PC-9 (cell line): ENCODE results near the gene GLTP. TPM values are rescaled to one million over a fixed set of nuclear protein-coding genes. Genes with fewer than 3 reads are reported as not detected.
A peak's percentile ranks its signal among the peaks of the same experiment; 100 is the strongest.

Experiments used
- BruUV-seq: library from RNA; stranded (reverse); fragments of 400-500 nt; replicated peaks from 2 replicates; lab custom pipeline; 2021; lab: Mats Ljungman, UMichigan
- CTCF ChIA-PET: fragments of 300-600 bp; sonication (Branson Sonifier 250); formaldehyde crosslinking; loops from one replicate; lab custom pipeline; 2022; ENCODE audit warnings: antibody characterized with exemption; lab: Charles Lee
- POLR2A ChIA-PET: fragments of 300-600 bp; sonication (Branson Sonifier 250); formaldehyde crosslinking; loops from one replicate; lab custom pipeline; 2022; ENCODE audit warnings: antibody characterized with exemption; ENCODE audit not compliant: unreplicated experiment; lab: Charles Lee
- DNase-seq, 2 experiments: peaks; one replicate each; pipeline versions ENCODE4 v3.0.0 to v3.0.0-alpha.2; 2015 to 2022; ENCODE audit warnings: mixed read lengths in 1 of 2
- H2AFZ ChIP-seq: fragments of 200-600 bp; sonication (generic); 2 replicates; pipeline ENCODE4 v1.8.1; 2017; ENCODE audit warnings: antibody characterized with exemption
- H3F3A ChIP-seq: fragments of 200-600 bp; sonication (generic); 2 replicates; pipeline ENCODE4 v1.8.1; 2017; ENCODE audit warnings: antibody characterized with exemption, mild to moderate bottlenecking, low read depth; ENCODE audit not compliant: insufficient read depth
- H3K27ac ChIP-seq: fragments of 200-600 bp; sonication (generic); 2 replicates; pipeline ENCODE4 v1.6.1; 2016; ENCODE audit warnings: mixed run types
- H3K27me3 ChIP-seq: fragments of 200-600 bp; sonication (generic); 2 replicates; pipeline ENCODE4 v1.6.1; 2016; ENCODE audit warnings: low read depth, mixed run types; ENCODE audit not compliant: insufficient read depth
- H3K36me3 ChIP-seq: fragments of 200-600 bp; sonication (generic); 2 replicates; pipeline ENCODE4 v1.6.1; 2016; ENCODE audit warnings: low read depth, mixed run types
- H3K4me1 ChIP-seq: fragments of 200-600 bp; sonication (generic); replicated peaks from 2 replicates; pipeline ENCODE4 v1.6.1; 2016; ENCODE audit warnings: mixed run types; ENCODE audit not compliant: insufficient read depth
- H3K4me2 ChIP-seq: fragments of 200-600 bp; sonication (generic); 2 replicates; pipeline ENCODE4 v1.6.1; 2017; ENCODE audit warnings: mixed run types
- H3K4me3 ChIP-seq: fragments of 200-600 bp; sonication (generic); 2 replicates; pipeline ENCODE4 v1.6.1; 2016; ENCODE audit warnings: mixed run types
- H3K79me2 ChIP-seq: fragments of 200-600 bp; sonication (generic); 2 replicates; pipeline ENCODE4 v1.6.1; 2017; ENCODE audit warnings: low read depth, mixed run types
- H3K9me2 ChIP-seq: fragments of 200-600 bp; sonication (generic); 2 replicates; pipeline ENCODE4 v1.8.1; 2017; ENCODE audit warnings: mild to moderate bottlenecking; ENCODE audit not compliant: insufficient read depth
- H3K9me3 ChIP-seq: fragments of 200-600 bp; sonication (generic); 2 replicates; pipeline ENCODE4 v1.8.1; 2016; ENCODE audit warnings: low read depth; ENCODE audit not compliant: insufficient read depth
- H4K20me1 ChIP-seq: fragments of 200-600 bp; sonication (generic); 2 replicates; pipeline ENCODE4 v1.8.1; 2017; ENCODE audit not compliant: insufficient read depth
- EZH2 ChIP-seq: fragments of 200-600 bp; sonication (generic); IDR thresholded peaks from 2 replicates; pipeline ENCODE4 v1.8.0; 2017; ENCODE audit warnings: antibody characterized with exemption, low read depth
- intact Hi-C: fragments of 100-400 bp; cut with micrococcal nuclease; formaldehyde crosslinking; loops from one replicate; pipeline ENCODE4 v1.10.0; 2022; ENCODE audit not compliant: unreplicated experiment
- total RNA-seq: library from RNA; stranded (reverse); gene quantifications from 2 replicates; pipeline ENCODE4 v1.2.3, GENCODE V29; 2021
- TF ChIP-seq, protein P1 (sequence below): fragments of 200-600 bp; sonication (generic); conservative IDR thresholded peaks from 2 replicates; pipeline ENCODE4 v1.6.1; 2017; ENCODE audit warnings: mixed run types, antibody characterized with exemption, mild to moderate bottlenecking, moderate library complexity

GLTP gene
- total RNA-seq, 1 experiment from 2014 or later: 30.3 TPM

DNA sequence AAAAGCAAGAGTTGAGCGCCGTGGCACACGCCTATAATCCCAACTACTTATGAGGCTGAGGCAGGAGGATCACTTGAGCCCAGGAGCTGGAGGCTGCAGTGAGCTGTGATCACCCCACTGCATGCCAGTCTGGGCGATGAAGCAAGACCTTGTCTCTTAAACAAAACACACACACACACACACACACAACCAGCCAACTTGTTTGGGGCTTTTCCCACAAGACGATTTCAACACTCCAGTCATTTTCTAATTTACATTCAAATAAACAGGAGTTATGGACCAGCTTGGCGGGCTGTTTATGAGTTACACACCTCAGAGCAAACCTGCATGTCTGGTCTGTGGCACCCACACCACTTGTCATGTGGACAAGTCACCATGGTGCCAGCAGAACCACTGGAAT is 6.7 kb downstream of the GLTP start:
- H3K27ac ChIP-seq: no peak overlapping the region
- no peak overlapping the region for H3K4me2 ChIP-seq
- peaks cover 48% of the 10 kb centered on the region for H3K79me2 ChIP-seq
- H4K20me1 ChIP-seq: no peaks in the 10 kb centered on the region
- H3K36me3 ChIP-seq: 0 out of 2 replicates have a peak, but pooled peaks cover 5% of the 10 kb centered on the region
- ChIA-PET POLR2A (no interaction called here), CTCF (no interaction called here)
- no peaks in the 10 kb centered on the region for H3K9me3 ChIP-seq
- intact Hi-C loops: no loop called here
- peak in 1 of 2 experiments; percentile 66 for DNase-seq
- H3K4me3 ChIP-seq: no peak overlapping the region
- H3K4me1 ChIP-seq: peaks cover 50% of the 10 kb centered on the region
- BruUV-seq: no TSS peak
- TF ChIP-seq, protein P1, sequence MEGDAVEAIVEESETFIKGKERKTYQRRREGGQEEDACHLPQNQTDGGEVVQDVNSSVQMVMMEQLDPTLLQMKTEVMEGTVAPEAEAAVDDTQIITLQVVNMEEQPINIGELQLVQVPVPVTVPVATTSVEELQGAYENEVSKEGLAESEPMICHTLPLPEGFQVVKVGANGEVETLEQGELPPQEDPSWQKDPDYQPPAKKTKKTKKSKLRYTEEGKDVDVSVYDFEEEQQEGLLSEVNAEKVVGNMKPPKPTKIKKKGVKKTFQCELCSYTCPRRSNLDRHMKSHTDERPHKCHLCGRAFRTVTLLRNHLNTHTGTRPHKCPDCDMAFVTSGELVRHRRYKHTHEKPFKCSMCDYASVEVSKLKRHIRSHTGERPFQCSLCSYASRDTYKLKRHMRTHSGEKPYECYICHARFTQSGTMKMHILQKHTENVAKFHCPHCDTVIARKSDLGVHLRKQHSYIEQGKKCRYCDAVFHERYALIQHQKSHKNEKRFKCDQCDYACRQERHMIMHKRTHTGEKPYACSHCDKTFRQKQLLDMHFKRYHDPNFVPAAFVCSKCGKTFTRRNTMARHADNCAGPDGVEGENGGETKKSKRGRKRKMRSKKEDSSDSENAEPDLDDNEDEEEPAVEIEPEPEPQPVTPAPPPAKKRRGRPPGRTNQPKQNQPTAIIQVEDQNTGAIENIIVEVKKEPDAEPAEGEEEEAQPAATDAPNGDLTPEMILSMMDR: no peak
- no peak for TF ChIP-seq EZH2
- peaks cover 33% of the 10 kb centered on the region for H3F3A ChIP-seq
- no peaks in the 10 kb centered on the region for H3K9me2 ChIP-seq
- H2AFZ ChIP-seq: no peak overlapping the region
- no peaks in the 10 kb centered on the region for H3K27me3 ChIP-seq

DNA sequence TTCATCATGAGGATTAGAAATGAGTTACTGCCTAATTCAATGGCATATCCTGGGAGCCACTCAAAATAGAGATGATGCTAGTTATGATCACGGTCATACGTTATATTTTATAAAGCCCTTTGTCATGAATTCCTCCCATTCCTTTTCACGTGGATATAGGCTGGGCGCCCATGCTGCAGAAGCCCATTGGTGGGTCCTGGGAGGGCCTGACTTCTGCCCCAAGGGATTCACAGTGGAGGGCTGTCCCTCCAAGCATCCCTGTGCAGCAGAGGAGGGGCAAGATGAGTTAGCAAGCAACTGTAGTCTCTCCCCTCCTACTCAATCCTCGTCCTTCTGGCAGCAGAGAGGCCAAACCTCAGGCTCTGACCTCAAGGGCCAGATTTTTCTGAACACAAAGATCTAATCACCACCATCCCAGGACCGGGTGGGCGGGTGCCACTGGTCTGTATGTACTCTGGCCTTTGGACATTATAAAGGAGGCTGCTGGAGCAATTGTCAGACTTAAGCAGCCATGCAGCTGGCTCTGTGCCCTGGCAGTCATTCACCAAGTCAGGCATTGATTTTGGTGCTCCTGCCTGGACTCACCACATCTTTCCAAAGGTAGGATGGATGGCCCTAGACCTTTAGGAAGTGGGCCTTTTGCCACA is 8.6 kb downstream of the GLTP start:
- ChIA-PET POLR2A (interaction anchor here (0.6 kb wide), 1 partner anchor 19 kb away, joined by 17 read pairs; no protein-coding TSS in a partner anchor), CTCF (no interaction called here)
- no peak overlapping the region for H3K27ac ChIP-seq
- no peaks in the 10 kb centered on the region for H4K20me1 ChIP-seq
- no peaks in the 10 kb centered on the region for H3K9me3 ChIP-seq
- no peak overlapping the region for H2AFZ ChIP-seq
- H3F3A ChIP-seq: peaks cover 27% of the 10 kb centered on the region
- intact Hi-C loops: no loop called here
- H3K36me3 ChIP-seq: 0 out of 2 replicates have a peak, but pooled peaks cover 5% of the 10 kb centered on the region
- no peak for TF ChIP-seq EZH2
- TF ChIP-seq, protein P1: no peak
- H3K4me3 ChIP-seq: no peak overlapping the region
- peaks cover 29% of the 10 kb centered on the region for H3K79me2 ChIP-seq
- no peaks in the 10 kb centered on the region for H3K27me3 ChIP-seq
- no peak overlapping the region for H3K4me2 ChIP-seq
- no peak for DNase-seq
- no TSS peak for BruUV-seq
- H3K9me2 ChIP-seq: no peaks in the 10 kb centered on the region
- peaks cover 32% of the 10 kb centered on the region for H3K4me1 ChIP-seq

DNA sequence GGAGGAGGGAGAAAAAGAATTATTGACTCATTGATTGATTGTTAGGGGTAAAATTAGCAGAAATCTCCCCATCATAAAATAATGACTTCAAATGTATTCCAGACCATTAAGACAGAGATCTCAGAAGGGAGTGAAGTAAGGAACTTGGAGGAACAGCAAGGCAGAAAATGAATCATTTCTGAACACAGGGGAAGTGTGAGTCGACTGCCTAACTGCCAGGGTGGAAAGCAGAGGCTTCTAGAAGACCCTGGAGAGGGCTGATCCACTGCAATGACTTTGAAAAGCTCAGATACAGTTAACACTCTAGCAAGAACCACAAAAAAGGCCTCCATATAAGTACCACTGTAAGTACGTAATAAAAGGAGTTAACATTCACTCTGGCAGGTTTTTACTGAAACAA is 9.7 kb downstream of the GLTP start:
- TF ChIP-seq, protein P1: no peak
- no peak for TF ChIP-seq EZH2
- Histone ChIP-seq H3K4me2 (no peak overlapping the region), H2AFZ (no peak overlapping the region), H3K4me3 (no peak overlapping the region), H3K4me1 (peaks cover 30% of the 10 kb centered on the region), H3F3A (peaks cover 23% of the 10 kb centered on the region), H4K20me1 (no peaks in the 10 kb centered on the region), H3K27ac (peak overlapping the region; percentile 38; the same call in 1 of the 2 replicates), H3K79me2 (peaks cover 30% of the 10 kb centered on the region), H3K36me3 (0 out of 2 replicates have a peak, but pooled peaks cover 5% of the 10 kb centered on the region), H3K27me3 (no peaks in the 10 kb centered on the region), H3K9me2 (no peaks in the 10 kb centered on the region), H3K9me3 (no peaks in the 10 kb centered on the region)
- POLR2A ChIA-PET: no interaction called here
- intact Hi-C loops: no loop called here
- CTCF ChIA-PET: no interaction called here
- no TSS peak for BruUV-seq
- no peak for DNase-seq
